ENCODE results near the gene FRMD3.

FRMD3 gene

GRCh38 chr9:83218411-83219090 is 319.6 kb downstream of the FRMD3 start:
- DNase-seq = no peak

DNA sequence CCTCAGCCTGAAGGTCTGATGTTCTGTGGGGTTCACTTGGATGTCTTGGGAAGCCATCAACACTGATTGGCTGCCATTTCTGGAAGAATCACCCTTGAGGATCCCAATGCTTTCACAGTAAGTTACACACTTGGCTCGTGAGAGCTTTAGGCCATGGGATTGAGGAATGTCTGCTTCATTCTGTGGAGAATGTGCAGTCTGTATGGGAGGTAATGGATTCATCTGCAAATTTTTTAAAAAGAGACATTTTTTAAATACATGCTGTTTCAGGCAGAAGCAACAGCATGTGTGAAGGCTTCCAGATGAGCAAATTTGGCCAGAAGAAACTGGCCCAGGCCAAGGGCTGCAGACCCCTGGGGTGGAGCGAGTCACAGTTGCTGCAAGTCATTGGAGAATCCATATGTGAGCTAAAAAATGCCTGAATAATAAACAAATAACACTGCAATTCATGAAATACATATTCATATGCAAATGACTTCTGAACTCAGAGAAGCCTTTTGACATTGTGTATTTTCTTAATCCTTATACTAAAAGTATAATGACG is 328.9 kb downstream of the FRMD3 start:
- no peak for DNase-seq

DNA sequence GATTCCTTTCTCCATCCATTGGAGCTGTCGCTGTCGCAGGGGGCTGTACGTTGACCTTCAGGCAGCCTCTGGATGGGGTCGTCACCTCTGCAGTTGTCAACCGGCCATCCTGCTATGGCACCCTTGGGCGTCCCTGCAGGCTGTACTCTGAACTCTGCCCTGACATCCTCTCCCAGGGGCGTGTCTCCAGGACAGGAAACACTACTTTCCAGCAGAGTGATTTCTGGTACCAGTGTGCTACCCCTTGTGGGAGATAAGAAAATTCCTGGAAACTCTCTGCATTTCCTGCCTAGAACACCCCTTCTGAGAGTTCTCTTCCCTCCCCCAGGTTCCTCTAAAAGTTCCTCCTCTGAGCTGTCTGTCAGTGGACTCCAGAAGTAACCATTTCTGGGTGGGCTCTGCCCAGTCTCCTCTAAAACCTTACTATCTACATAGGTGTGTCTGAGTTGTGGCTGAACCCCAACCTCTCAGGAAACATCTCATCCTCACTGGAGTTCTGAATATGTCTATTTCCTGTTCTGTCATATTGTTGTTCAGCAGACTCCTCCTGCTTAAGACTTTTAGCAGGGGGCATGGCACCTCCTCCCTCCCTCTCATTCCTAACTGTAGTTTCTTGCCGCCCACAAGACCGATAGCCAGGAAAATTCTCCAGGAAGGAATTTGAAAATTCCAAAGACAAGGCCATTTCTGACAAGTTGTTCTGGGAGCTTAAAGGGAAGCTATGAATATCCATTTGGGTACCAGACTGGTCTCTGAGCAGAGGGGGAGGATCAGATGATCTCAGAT is 329.9 kb downstream of the FRMD3 start:
- DNase-seq = no peak

DNA sequence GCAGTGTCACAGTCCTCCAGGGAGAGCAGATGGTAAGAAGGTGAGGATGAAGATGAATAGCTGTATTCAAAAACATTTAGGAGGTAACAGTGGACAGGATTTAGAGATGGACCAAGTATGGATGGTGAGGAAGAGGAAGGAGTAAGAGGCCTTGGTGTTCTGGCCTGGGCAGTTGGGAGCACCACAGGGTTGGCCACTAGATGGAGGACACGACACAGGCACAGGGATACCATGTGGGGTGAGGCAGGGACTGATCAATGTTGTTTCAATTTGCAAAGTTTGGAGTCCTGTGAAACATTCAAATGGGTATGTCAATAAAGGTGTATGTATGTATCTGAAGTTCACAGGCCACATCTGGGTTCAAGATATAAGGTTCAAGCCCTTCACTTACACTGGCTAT is 334.2 kb downstream of the FRMD3 start:
- no peak for DNase-seq

- DNase-seq = no peak
Measured at GRCh38 chr9:83200531-83200930, 337.7 kb downstream of the FRMD3 start.

DNA sequence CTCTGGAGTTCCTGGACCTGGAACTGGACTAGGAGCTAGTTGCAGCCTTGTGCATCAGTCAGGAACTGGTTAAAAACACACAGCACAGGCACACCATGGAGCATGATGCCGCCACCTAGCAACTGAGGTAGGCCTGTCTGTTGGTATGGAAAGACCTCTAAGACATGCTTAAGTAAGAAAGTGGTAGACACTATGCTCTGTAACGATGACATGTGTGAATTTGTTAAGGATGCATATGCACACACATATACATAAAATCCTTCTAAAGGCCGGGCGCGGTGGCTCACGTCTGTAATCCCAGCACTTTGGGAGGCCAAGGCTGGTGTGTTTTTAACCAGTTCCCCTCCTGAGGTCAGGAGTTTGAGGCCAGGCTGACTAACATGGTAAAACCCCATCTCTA is 338.4 kb downstream of the FRMD3 start:
- DNase-seq = no peak

- DNase-seq = no peak
Measured at GRCh38 chr9:83199240-83199639, 339.0 kb downstream of the FRMD3 start.

- no peak for DNase-seq
Measured at GRCh38 chr9:83198371-83198770, 339.8 kb downstream of the FRMD3 start.

- no peak for DNase-seq
Measured at GRCh38 chr9:83197591-83197990, 340.6 kb downstream of the FRMD3 start.

GRCh38 chr9:83196946-83197345 is 341.3 kb downstream of the FRMD3 start:
- no peak for DNase-seq

Data from NCI-H187 treated with DMSO at 0.1 percent for 48 hours (cell line).